Naive thymus-derived CD4-positive, alpha-beta T cell (primary cell): ENCODE measurements around the gene GPATCH3. TPM values are rescaled to one million over a fixed set of nuclear protein-coding genes. Genes with fewer than 3 reads are reported as not detected.
"Not testable (repeated sequence)": the region's sequence is repeated elsewhere in the genome, so short reads cannot be mapped to it uniquely, and the experiment has no call there.

Experiments used
- ATAC-seq: fragments of 150-1000 bp; cut with Tn5 transposase; 2 replicates; pipeline ENCODE4 v1.10.0; 2021; ENCODE audit warnings: mild to moderate bottlenecking, moderate library complexity
- CTCF ChIA-PET: fragments of 350-600 bp; sonication (Branson Sonifier 250); formaldehyde crosslinking; loops from one replicate; lab custom pipeline; 2021; ENCODE audit warnings: antibody characterized with exemption; lab: Charles Lee
- POLR2A ChIA-PET: fragments of 350-600 bp; sonication (Branson Sonifier 250); formaldehyde crosslinking; loops from one replicate; lab custom pipeline; 2021; ENCODE audit warnings: antibody characterized with exemption, inconsistent platforms; lab: Charles Lee
- DNase-seq, 9 donors: peaks; one replicate each; pipeline versions ENCODE4 v3.0.0 to v3.0.0-alpha.2; 2020 to 2022; ENCODE audit warnings: mixed read lengths in 1 of 9
- H3K27ac ChIP-seq: one replicate; pipeline ENCODE4 v1.7.0; 2013; ENCODE audit warnings: mild to moderate bottlenecking, low read depth, low read length, moderate library complexity
- H3K27me3 ChIP-seq, 2 donors: one replicate each; pipeline ENCODE4 v1.7.0; 2013; ENCODE audit warnings: low read length in 2 of 2, mild to moderate bottlenecking in 2 of 2, moderate library complexity in 2 of 2; ENCODE audit not compliant: control insufficient read depth in 2 of 2, insufficient read depth in 2 of 2
- H3K36me3 ChIP-seq, 3 experiments: 1 replicate in 2 of 3; 2 replicates in 1 of 3; pipeline ENCODE4 v1.7.0; 2013; ENCODE audit warnings: low read length in 3 of 3, mild to moderate bottlenecking in 3 of 3, moderate library complexity in 1 of 3; ENCODE audit not compliant: insufficient read depth in 3 of 3, control insufficient read depth in 2 of 3
- H3K4me1 ChIP-seq, 2 donors: one replicate each; pipeline ENCODE4 v1.7.0; 2013; ENCODE audit warnings: low read length in 2 of 2, mild to moderate bottlenecking in 2 of 2, moderate library complexity in 1 of 2; ENCODE audit not compliant: control insufficient read depth in 2 of 2, insufficient read depth in 2 of 2
- H3K4me3 ChIP-seq: 2 replicates; pipeline ENCODE4 v1.7.0; 2013; ENCODE audit warnings: mild to moderate bottlenecking, low read length
- H3K9me3 ChIP-seq, 3 experiments: 1 replicate in 2 of 3; 2 replicates in 1 of 3; pipeline ENCODE4 v1.7.0; 2013; ENCODE audit warnings: low read length in 3 of 3; ENCODE audit not compliant: control insufficient read depth in 2 of 3
- H3K27ac Mint-ChIP-seq, 9 donors: one replicate each; pipeline ENCODE4 v1.8.0; 2020 to 2022; ENCODE audit warnings: mixed read lengths in 9 of 9, mild to moderate bottlenecking in 8 of 9, moderate library complexity in 5 of 9, inconsistent platforms in 2 of 9
- H3K27me3 Mint-ChIP-seq, 5 donors: one replicate each; pipeline ENCODE4 v1.8.0; 2021 to 2022; ENCODE audit warnings: mixed read lengths in 5 of 5, mild to moderate bottlenecking in 1 of 5
- H3K36me3 Mint-ChIP-seq, 5 donors: one replicate each; pipeline ENCODE4 v1.8.0; 2020 to 2022; ENCODE audit warnings: mixed read lengths in 5 of 5, mild to moderate bottlenecking in 3 of 5, inconsistent platforms in 1 of 5
- H3K4me1 Mint-ChIP-seq, 7 donors: one replicate each; pipeline ENCODE4 v1.8.0; 2020 to 2022; ENCODE audit warnings: mixed read lengths in 7 of 7, mild to moderate bottlenecking in 3 of 7, inconsistent platforms in 1 of 7
- H3K4me3 Mint-ChIP-seq, 10 donors: one replicate each; pipeline ENCODE4 v1.8.0; 2020 to 2022; ENCODE audit warnings: mild to moderate bottlenecking in 10 of 10, mixed read lengths in 10 of 10, moderate library complexity in 6 of 10, inconsistent platforms in 2 of 10
- H3K9me3 Mint-ChIP-seq, 11 donors: one replicate each; pipeline ENCODE4 v1.8.0; 2020 to 2022; ENCODE audit warnings: mixed read lengths in 11 of 11, mild to moderate bottlenecking in 4 of 11, inconsistent platforms in 1 of 11, moderate library complexity in 1 of 11
- intact Hi-C, 2 donors: fragments of 100-400 bp; cut with micrococcal nuclease; formaldehyde crosslinking; loops; one replicate each; pipeline ENCODE4 v1.15.1; 2023
- polyA plus RNA-seq, 2 donors: library from polyadenylated mRNA; unstranded; fragments of 300-500 nt; fragmentation: Illumina TruSeq; gene quantifications; one replicate each; pipeline ENCODE4 v1.2.3, GENCODE V29; 2021
- total RNA-seq, 6 experiments: library from RNA in 5 of 6; stranded (reverse) in 5 of 6; gene quantifications; 1 replicate in 5 of 6; 2 replicates in 1 of 6; pipeline ENCODE4 v1.2.3 and lab custom pipeline; 2021 to 2026

GPATCH3 gene
- total and polyA plus RNA-seq, 7 experiments from 2014 or later = 12.5 to 38.4 (median 21.6) TPM

DNA sequence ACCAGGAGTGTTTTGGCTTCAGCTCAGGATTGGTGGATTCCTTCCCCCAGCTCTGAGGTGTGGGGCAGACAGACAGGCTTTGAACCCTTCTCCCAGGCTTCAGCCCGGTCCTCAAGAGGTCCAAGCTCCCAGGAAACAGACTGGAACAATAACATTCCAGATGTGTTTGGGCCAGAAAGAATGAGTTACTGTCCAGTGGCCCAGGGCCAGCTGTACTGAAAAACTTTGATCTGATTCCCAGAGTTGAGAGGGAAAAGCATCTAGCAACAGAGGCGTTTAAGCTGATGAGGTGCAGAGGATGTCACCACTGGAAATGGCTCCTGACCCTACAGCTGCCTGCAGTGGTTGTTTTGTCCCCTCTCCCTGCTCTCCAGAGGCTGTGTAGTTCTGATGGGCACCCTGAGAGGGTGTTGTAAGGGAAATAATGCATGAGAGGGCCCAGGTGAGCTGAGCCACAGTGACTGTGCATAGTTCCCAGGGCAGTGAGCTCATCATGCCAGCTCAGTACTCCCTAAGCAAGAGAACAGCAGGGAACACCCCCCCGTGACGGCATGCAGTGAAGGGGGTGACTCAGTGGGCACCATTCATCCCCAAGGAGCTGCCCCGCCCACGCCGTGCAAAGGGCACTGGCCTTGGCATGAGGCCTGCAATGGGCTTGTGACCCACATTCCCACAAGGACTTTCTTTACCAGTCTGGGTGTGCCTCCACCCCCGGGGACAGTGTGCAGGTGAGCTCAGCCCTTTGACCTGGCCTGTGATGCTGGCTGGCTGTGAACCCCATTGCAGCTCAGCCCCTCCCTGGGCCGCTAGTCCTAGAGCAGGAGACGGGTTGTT, 51.1 kb downstream of the GPATCH3 start:
- Histone ChIP-seq H3K27me3 (no peaks in the 10 kb centered on the region), H3K4me1 (no peaks in the 10 kb centered on the region), H3K36me3 (peaks cover 17 to 78% (median 41%) of the 10 kb centered on the region in 3 experiments), H3K4me3 (no peak overlapping the region), H3K9me3 (no peaks in the 10 kb centered on the region), H3K27ac (no peak overlapping the region)
- Mint-ChIP-seq H3K27me3 (no peaks in the 10 kb centered on the region), H3K4me1 (peaks cover 0 to 18% (median 0%) of the 10 kb centered on the region in 7 donors), H3K27ac (no peak overlapping the region), H3K4me3 (no peak overlapping the region), H3K36me3 (peaks cover 12 to 46% (median 23%) of the 10 kb centered on the region in 5 donors), H3K9me3 (no peaks in the 10 kb centered on the region)
- POLR2A ChIA-PET = interaction anchor here (0.6 kb wide), 1 partner anchor 309 kb away, joined by 4 read pairs; no protein-coding TSS in a partner anchor
- intact Hi-C loops = no loop called here
- ATAC-seq (no peak), DNase-seq (no peak)
- CTCF ChIA-PET = interaction anchor here (0.6 to 1.3 kb wide), 8 partner anchors 12 to 247 kb away, joined by 3 to 6 read pairs (median 3); no protein-coding TSS in a partner anchor

DNA sequence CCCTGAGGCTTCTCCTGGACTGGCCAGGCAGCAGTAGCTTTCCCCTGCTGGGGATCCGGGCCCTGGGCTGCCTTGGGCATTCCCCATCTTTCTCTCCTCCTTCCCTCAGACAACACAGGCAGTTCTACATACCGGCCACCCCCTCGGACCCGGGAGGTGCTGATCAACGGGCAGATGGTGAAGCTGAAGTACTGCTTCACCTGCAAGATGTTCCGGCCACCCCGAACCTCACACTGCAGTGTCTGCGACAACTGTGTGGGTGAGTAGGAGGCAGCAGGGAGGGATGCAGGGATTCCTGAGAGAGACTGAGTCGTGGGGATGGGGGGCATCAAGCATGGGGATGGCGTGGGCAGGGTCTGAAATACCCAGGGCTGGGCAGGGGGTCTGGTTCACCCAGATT, 51.8 kb downstream of the GPATCH3 start:
- Mint-ChIP-seq H3K27me3 (no peaks in the 10 kb centered on the region), H3K36me3 (peaks cover 12 to 46% (median 23%) of the 10 kb centered on the region in 5 donors), H3K4me1 (peaks cover 0 to 18% (median 0%) of the 10 kb centered on the region in 7 donors), H3K9me3 (no peaks in the 10 kb centered on the region), H3K27ac (no peak overlapping the region), H3K4me3 (no peak overlapping the region)
- Histone ChIP-seq H3K4me3 (no peak overlapping the region), H3K27me3 (no peaks in the 10 kb centered on the region), H3K4me1 (no peaks in the 10 kb centered on the region), H3K9me3 (no peaks in the 10 kb centered on the region), H3K36me3 (peaks cover 17 to 71% (median 34%) of the 10 kb centered on the region in 3 experiments), H3K27ac (no peak overlapping the region)
- ChIA-PET CTCF (interaction anchor here (0.7 to 0.9 kb wide), 3 partner anchors 11 to 39 kb away, joined by 3 to 4 read pairs (median 3); no protein-coding TSS in a partner anchor), POLR2A (interaction anchor here (0.6 kb wide), 1 partner anchor 308 kb away, joined by 4 read pairs; no protein-coding TSS in a partner anchor)
- intact Hi-C loops = no loop called here
- ATAC-seq = no peak
- DNase-seq = no peak

DNA sequence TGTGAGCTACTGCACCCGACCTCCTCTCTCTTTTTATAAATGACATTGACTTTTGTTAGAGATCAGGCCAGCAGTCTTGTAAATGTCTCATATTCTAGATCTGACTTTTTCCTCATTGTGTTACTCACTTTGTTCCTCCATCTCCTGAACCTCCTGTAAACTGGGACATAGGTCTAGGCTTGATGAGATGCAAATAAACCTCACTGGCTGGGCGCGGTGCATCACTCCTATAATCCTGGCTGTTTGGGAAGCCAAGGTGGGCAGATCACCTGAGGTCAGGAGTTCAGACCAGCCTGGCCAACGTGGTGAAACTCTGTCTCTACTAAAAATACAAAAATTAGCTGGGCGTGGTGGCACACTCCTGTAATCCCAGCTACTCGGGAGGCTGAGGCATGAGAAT, 52.4 kb downstream of the GPATCH3 start:
- ChIA-PET CTCF (interaction anchor here (0.5 kb wide), 1 partner anchor 683 kb away, joined by 3 read pairs; no protein-coding TSS in a partner anchor), POLR2A (interaction anchor here (1.1 kb wide), 1 partner anchor 33 kb away, joined by 4 read pairs; no protein-coding TSS in a partner anchor)
- Mint-ChIP-seq H3K27ac (peak overlapping the region in 3 of 9 donors; percentile 29 to 64 (median 42)), H3K36me3 (peaks cover 11 to 42% (median 19%) of the 10 kb centered on the region in 5 donors), H3K4me1 (peaks cover 0 to 14% (median 0%) of the 10 kb centered on the region in 7 donors)
- H3K27ac ChIP-seq, intact Hi-C loops, H3K9me3 Mint-ChIP-seq, H3K9me3 ChIP-seq, H3K4me1 ChIP-seq, H3K27me3 Mint-ChIP-seq, ATAC-seq, H3K4me3 Mint-ChIP-seq, H3K4me3 ChIP-seq, H3K27me3 ChIP-seq, DNase-seq: not testable (repeated sequence)
- H3K36me3 ChIP-seq = peaks cover 18 to 69% (median 28%) of the 10 kb centered on the region in 3 experiments

DNA sequence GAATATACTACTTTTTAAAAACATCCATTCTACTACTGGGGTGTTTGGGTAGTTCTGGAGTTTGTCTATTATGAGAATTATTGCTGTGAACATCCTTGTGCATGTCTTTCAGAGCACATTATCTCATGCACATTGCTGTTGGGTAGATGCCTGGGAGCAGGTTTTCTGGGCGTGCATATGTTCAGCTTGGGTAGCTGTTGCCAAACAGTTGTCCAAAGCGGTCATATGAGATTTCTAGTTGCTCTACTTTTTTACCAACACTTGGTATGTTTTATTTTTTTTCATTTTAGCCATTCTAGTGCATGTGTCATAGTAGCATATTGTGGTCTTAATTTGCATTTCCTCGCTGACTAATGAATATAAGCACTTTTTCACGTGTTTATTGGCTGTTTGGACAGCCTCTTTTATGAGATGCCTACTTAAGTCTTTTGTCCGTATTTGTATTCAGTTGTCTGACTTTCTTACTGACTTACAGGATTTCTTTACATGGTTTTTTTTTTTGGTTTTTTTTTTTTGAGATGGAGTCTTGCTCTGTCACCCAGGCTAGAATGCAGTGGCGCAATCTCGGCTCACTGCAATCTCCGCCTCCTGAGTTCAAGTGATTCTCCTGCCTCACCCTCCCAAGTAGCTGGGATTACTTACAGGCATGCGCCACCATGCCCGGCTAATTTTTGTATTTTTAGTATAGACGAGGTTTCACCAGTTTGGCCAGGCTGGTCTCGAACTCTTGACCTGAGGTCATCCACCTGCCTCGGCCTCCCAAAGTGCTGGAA, 55.7 kb downstream of the GPATCH3 start:
- H3K27ac Mint-ChIP-seq = no peak overlapping the region
- Histone ChIP-seq H3K27ac (no peak overlapping the region), H3K9me3 (no peaks in the 10 kb centered on the region), H3K4me3 (no peak overlapping the region), H3K27me3 (no peaks in the 10 kb centered on the region), H3K36me3 (peaks cover 12 to 65% (median 13%) of the 10 kb centered on the region in 3 experiments), H3K4me1 (peaks cover 0 to 3% of the 10 kb centered on the region in 2 donors)
- DNase-seq (no peak), ATAC-seq (no peak)
- H3K36me3 Mint-ChIP-seq = peaks cover 0 to 19% (median 4%) of the 10 kb centered on the region in 5 donors
- no peak overlapping the region for H3K4me3 Mint-ChIP-seq
- H3K9me3 Mint-ChIP-seq = no peaks in the 10 kb centered on the region
- intact Hi-C loops = no loop called here
- ChIA-PET CTCF (no interaction called here), POLR2A (no interaction called here)
- peaks cover 0 to 6% (median 0%) of the 10 kb centered on the region in 7 donors for H3K4me1 Mint-ChIP-seq
- H3K27me3 Mint-ChIP-seq = no peaks in the 10 kb centered on the region

Other genes starting within 250 kb of the GPATCH3 start
- gene ARID1A, start 204.5 kb downstream of the GPATCH3 start, total RNA-seq = 100 to 1,000 TPM; 118 to 148 (median 131) TPM
- 10 to 100 TPM; 22.3 to 26.6 TPM for gene ARID1A, start 204.5 kb downstream of the GPATCH3 start, polyA plus RNA-seq
- gene PIGV, start 112.5 kb downstream of the GPATCH3 start, total RNA-seq = 10 to 100 TPM in 4 of 5 experiments, 1 to 10 TPM in 1; 8.4 to 17.9 (median 16.7) TPM
- gene PIGV, start 112.5 kb downstream of the GPATCH3 start, polyA plus RNA-seq = 10 to 100 TPM in 1 of 2 donors, 1 to 10 TPM in 1; 7.0 to 11.3 TPM
- 10 to 100 TPM; 36.4 to 72.4 (median 39.7) TPM for gene ZDHHC18, start 73.8 kb downstream of the GPATCH3 start, total RNA-seq
- gene ZDHHC18, start 73.8 kb downstream of the GPATCH3 start, polyA plus RNA-seq = 10 to 100 TPM in 1 of 2 donors, 1 to 10 TPM in 1; 3.1 to 11.0 TPM
- 1 to 10 TPM in 4 of 5 experiments, under 1 TPM in 1; 0.74 to 1.9 (median 1.4) TPM for gene SFN, start 37.3 kb downstream of the GPATCH3 start, total RNA-seq
- gene SFN, start 37.3 kb downstream of the GPATCH3 start, polyA plus RNA-seq = not detected
- 10 to 100 TPM; 22.1 to 50.6 (median 34.8) TPM for gene GPN2, start 10.2 kb downstream of the GPATCH3 start, total RNA-seq
- gene GPN2, start 10.2 kb downstream of the GPATCH3 start, polyA plus RNA-seq = 10 to 100 TPM in 1 of 2 donors, 1 to 10 TPM in 1; 9.1 to 20.4 TPM
- gene NR0B2, start 13.5 kb upstream of the GPATCH3 start, total RNA-seq = not detected
- gene NR0B2, start 13.5 kb upstream of the GPATCH3 start, polyA plus RNA-seq = not detected
- gene NUDC, start 21.3 kb upstream of the GPATCH3 start, total RNA-seq = 10 to 100 TPM; 36.5 to 69.0 (median 40.5) TPM
- gene NUDC, start 21.3 kb upstream of the GPATCH3 start, polyA plus RNA-seq = 100 to 1,000 TPM in 1 of 2 donors, 10 to 100 TPM in 1; 93.2 to 125 TPM
- 1 to 10 TPM in 4 of 5 experiments, not detected in 1; 1.7 to 2.2 (median 2.2) TPM for gene KDF1, start 60.0 kb upstream of the GPATCH3 start, total RNA-seq
- 1 to 10 TPM; 6.9 to 9.5 TPM for gene KDF1, start 60.0 kb upstream of the GPATCH3 start, polyA plus RNA-seq
- 1 to 10 TPM in 1 of 5 experiments, under 1 TPM in 1, not detected in 3; 0.19 to 5.0 TPM for gene TRNP1, start 93.2 kb upstream of the GPATCH3 start, total RNA-seq
- not detected for gene TRNP1, start 93.2 kb upstream of the GPATCH3 start, polyA plus RNA-seq
- under 1 TPM in 1 of 5 experiments, not detected in 4; 0.88 TPM for gene TENT5B, start 112.4 kb upstream of the GPATCH3 start, total RNA-seq
- not detected for gene TENT5B, start 112.4 kb upstream of the GPATCH3 start, polyA plus RNA-seq